Heart left ventricle (tissue), 16 donors: ENCODE data around the gene PAX5. TPM values are rescaled to one million over a fixed set of nuclear protein-coding genes. Genes with fewer than 3 reads are reported as not detected.
"Not testable (repeated sequence)": the region's sequence is repeated elsewhere in the genome, so short reads cannot be mapped to it uniquely, and the experiment has no call there.

Experiments used
- ATAC-seq, 4 donors: fragments of 200-7000 bp; cut with Tn5 transposase; one replicate each; pipeline ENCODE4 v1.9.1; 2020 to 2022; ENCODE audit warnings: moderate library complexity in 4 of 4, mild to moderate bottlenecking in 3 of 4, moderate number of reproducible peaks in 1 of 4
- DNase-seq, 5 donors: peaks; one replicate each; pipeline ENCODE4 v3.0.0-alpha.2; 2020
- H3K27ac ChIP-seq, 12 donors: fragments of 200-600 bp; sonication (generic) in 4 of 12; one replicate each; pipeline versions ENCODE4 v1.5.0 to v1.8.0; 2016 to 2022; ENCODE audit warnings: mild to moderate bottlenecking in 2 of 12
- H3K27me3 ChIP-seq, 9 donors: fragments of 200-600 bp; sonication (generic) in 2 of 9; one replicate each; pipeline versions ENCODE4 v1.5.1 to v1.8.0; 2016 to 2022; ENCODE audit warnings: mild to moderate bottlenecking in 3 of 9
- H3K36me3 ChIP-seq, 9 donors: fragments of 200-600 bp; sonication (generic) in 2 of 9; one replicate each; pipeline versions ENCODE4 v1.5.0 to v1.8.0; 2018 to 2022; ENCODE audit warnings: mild to moderate bottlenecking in 2 of 9
- H3K4me1 ChIP-seq, 12 donors: fragments of 200-600 bp; sonication (generic) in 4 of 12; one replicate each; pipeline versions ENCODE4 v1.5.0 to v1.8.0; 2016 to 2022; ENCODE audit warnings: mild to moderate bottlenecking in 3 of 12
- H3K4me3 ChIP-seq, 12 donors: fragments of 200-600 bp; sonication (generic) in 4 of 12; one replicate each; pipeline versions ENCODE4 v1.5.0 to v1.8.0; 2017 to 2022; ENCODE audit warnings: mild to moderate bottlenecking in 9 of 12, moderate library complexity in 4 of 12
- H3K9me3 ChIP-seq, 12 donors: fragments of 200-600 bp; sonication (generic) in 4 of 12; one replicate each; pipeline versions ENCODE4 v1.5.0 to v1.8.0; 2016 to 2022; ENCODE audit warnings: mild to moderate bottlenecking in 1 of 12
- CTCF ChIP-seq, 12 donors: fragments of 200-600 bp; sonication (generic) in 4 of 12; IDR thresholded peaks; one replicate each; pipeline versions ENCODE4 v1.5.0 to v1.8.0; 2018 to 2022; ENCODE audit warnings: antibody characterized with exemption in 12 of 12, mild to moderate bottlenecking in 5 of 12
- POLR2A ChIP-seq, 2 donors: fragments of 450-650 bp; IDR thresholded peaks; one replicate each; pipeline ENCODE4 v1.6.1; 2017; ENCODE audit warnings: antibody characterized with exemption in 2 of 2, mild to moderate bottlenecking in 2 of 2, moderate library complexity in 2 of 2
- WGBS, 4 donors: extraction: QIAGEN DNeasy Blood & Tissue Kit in 2 of 4; methylation state at CpG; one replicate each; pipeline versions ENCODE4 v1.1.5 to v1.1.7; 2013 to 2018; 5-methylcytosine and 5-hydroxymethylcytosine counted together
- intact Hi-C, 10 donors: fragments of 100-400 bp; cut with DNase I; formaldehyde crosslinking; loops; one replicate each; pipeline versions ENCODE4 v1.11.1 to v1.14.2; 2022
- polyA plus RNA-seq, 2 donors: library from polyadenylated mRNA; stranded (reverse); fragments of 200-250 nt; gene quantifications; one replicate each; pipeline ENCODE4 v1.2.3, GENCODE V29; 2013
- total RNA-seq, 9 donors: library from RNA; depleted of rRNA in 2 of 9; stranded (reverse); fragments of >200 nt in 2 of 9; fragmentation: NEBNext Ultra II Directional in 3 of 9; extraction: Animal tissue kit (Norgen Biotek cat#: 25700) in 3 of 9; gene quantifications; one replicate each; pipeline versions ENCODE4 v1.1.0 to v1.2.4, GENCODE V29; 2016 to 2023
- donor health status: ischemic (EF 13 %, LVEDD 7.1; RV severe dilation, severe dysfunction).
- donor health status: healthy with polysubstance abuse.
- donor health status: DM: no; HTN: yes; CAD: no.
- donor health status: DM: no; HTN: no; CAD: no.
- donor health status: ischemic (EF 25% LVEDD 6.9; RV normal size, moderate dysfunction).
- donor health status: ischemic (EF 25% LVEDD 5.7; RV mildly dilated, moderate dysfunction).
- donor health status: healthy.
- donor health status: DM: yes; HTN: yes; CAD: no.
- donor health status: ischemic (EF 35%, LVEDD 5.7; RV mildly dilated, moderate dysfunction).
- donor health status: nonischemic (EF 11% LVEDD 7.7; RV severe dilation, severe dysfunction).
- donor health status: DM: yes; HTN: yes; CAD: no.
- donor health status: PGD.
- donor health status: ischemic (EF 29% LVEDD 5.4; RV normal size, mild dysfunction).
- donor health status: nonischemic (EF 23%, LVEDD 6.1; RV moderate dilation, normal function).

The PAX5 gene
- total and polyA plus RNA-seq, 11 donors = 0.01 to 0.37 (median 0.08) TPM; not detected in 7

DNA sequence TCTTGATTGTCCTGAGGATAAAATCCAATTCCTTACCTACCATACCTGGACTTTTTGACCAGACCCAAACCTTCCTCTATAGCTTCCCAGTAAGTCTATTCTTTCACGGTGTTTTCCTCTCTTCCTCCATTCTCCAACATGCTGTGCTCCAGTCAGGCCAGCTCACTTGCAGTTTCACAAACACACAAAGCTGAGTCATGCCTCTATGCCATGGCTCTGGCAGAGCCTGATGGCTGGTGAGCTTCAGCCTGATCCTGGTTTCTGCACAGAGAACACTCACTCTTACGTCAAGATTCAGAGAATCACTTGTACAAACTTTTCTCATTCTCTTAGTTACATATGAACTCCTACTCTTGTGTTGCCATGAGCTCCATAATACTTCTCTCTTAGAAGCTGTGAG lies 27.7 kb upstream of the PAX5 start:
- ATAC-seq (no peak), DNase-seq (no peak)
- no peaks in the 10 kb centered on the region for H3K36me3 ChIP-seq
- H3K4me1 ChIP-seq = no peaks in the 10 kb centered on the region
- TF ChIP-seq CTCF (IDR thresholded peaks at IDR 0.05) (no peak), POLR2A (IDR thresholded peaks at IDR 0.05) (no peak)
- WGBS, 4 donors = 71 to 85% (median 82%) methylated on average over 2 of the region's 2 CpGs
- intact Hi-C loops = no loop called here
- H3K4me3 ChIP-seq = no peak overlapping the region
- H3K27ac ChIP-seq = no peak overlapping the region
- peaks cover 0 to 62% (median 20%) of the 10 kb centered on the region in 9 donors for H3K27me3 ChIP-seq
- H3K9me3 ChIP-seq = no peaks in the 10 kb centered on the region

DNA sequence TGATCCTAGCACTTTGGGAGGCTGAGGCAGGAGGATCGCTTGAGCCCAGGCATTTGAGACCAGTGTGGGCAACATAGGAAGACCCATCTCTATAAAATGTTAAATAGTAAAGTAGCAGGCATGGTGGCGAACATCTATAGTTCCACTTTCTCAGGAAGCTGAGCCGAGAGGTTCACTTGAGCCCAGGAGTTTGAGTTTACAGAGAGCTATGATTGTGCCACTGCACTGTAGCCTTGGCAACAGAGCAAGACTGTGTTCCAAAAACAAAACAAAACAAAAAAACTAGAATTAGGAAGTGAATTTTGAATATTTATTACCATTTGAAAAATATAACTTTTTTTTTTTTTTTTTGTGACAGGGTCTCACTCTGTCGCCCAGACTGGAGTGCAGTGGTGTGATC lies 26.8 kb upstream of the PAX5 start:
- intact Hi-C loops = no loop called here
- peaks cover 0 to 60% (median 20%) of the 10 kb centered on the region in 9 donors for H3K27me3 ChIP-seq

GRCh38 chr9:37056046-37056920 lies 22.2 kb upstream of the PAX5 start:
- H3K27me3 ChIP-seq = peaks cover 0 to 64% (median 18%) of the 10 kb centered on the region in 9 donors
- no peaks in the 10 kb centered on the region for H3K4me1 ChIP-seq
- H3K4me3 ChIP-seq = no peak overlapping the region
- no peaks in the 10 kb centered on the region for H3K9me3 ChIP-seq
- 88 to 94% (median 90%) methylated on average over 2 of the region's 2 CpGs for WGBS, 4 donors
- H3K27ac ChIP-seq = no peak overlapping the region
- intact Hi-C loops = loop anchor here in 1 of 10 donors (10.0 kb wide), 1 partner anchor 59 kb away; no protein-coding TSS in a partner anchor
- TF ChIP-seq CTCF (IDR thresholded peaks at IDR 0.05) = no peak
- TF ChIP-seq POLR2A (IDR thresholded peaks at IDR 0.05) = no peak
- H3K36me3 ChIP-seq = no peaks in the 10 kb centered on the region
- ATAC-seq = no peak
- no peak for DNase-seq

More for the DNA sequence above, 26.8 kb upstream of the PAX5 start:
- no peak overlapping the region for H3K27ac ChIP-seq
- no peaks in the 10 kb centered on the region for H3K36me3 ChIP-seq
- H3K4me3 ChIP-seq = no peak overlapping the region
- no peak for TF ChIP-seq CTCF (IDR thresholded peaks at IDR 0.05)
- no peak for TF ChIP-seq POLR2A (IDR thresholded peaks at IDR 0.05)
- ATAC-seq (no peak), DNase-seq (no peak)
- no peaks in the 10 kb centered on the region for H3K4me1 ChIP-seq
- H3K9me3 ChIP-seq = no peaks in the 10 kb centered on the region
- WGBS, 4 donors = 84 to 90% (median 88%) methylated on average over 4 of the region's 4 CpGs

- not testable (repeated sequence) for ATAC-seq, H3K4me1 ChIP-seq, DNase-seq, H3K36me3 ChIP-seq, H3K27ac ChIP-seq, H3K9me3 ChIP-seq, H3K4me3 ChIP-seq
- intact Hi-C loops = loop anchor here in 1 of 10 donors (10.0 kb wide), 1 partner anchor 60 kb away; no protein-coding TSS in a partner anchor
- WGBS, 4 donors = 31 to 47% (median 34%) methylated on average over 2 of the region's 2 CpGs
- peaks cover 0 to 72% (median 16%) of the 10 kb centered on the region in 9 donors for H3K27me3 ChIP-seq
Measured at GRCh38 chr9:37054363-37054720, 20.3 kb upstream of the PAX5 start.
